Inflammatory macrophage (primary cell): Measurements from ENCODE around the gene ST6GALNAC2.
A peak's percentile ranks its signal among the peaks of the same experiment; 100 is the strongest.

Experiments used
- DNase-seq, 2 donors: peaks; one replicate each; pipeline ENCODE4 v3.0.0-alpha.2; 2020 to 2022

Gene ST6GALNAC2

DNA sequence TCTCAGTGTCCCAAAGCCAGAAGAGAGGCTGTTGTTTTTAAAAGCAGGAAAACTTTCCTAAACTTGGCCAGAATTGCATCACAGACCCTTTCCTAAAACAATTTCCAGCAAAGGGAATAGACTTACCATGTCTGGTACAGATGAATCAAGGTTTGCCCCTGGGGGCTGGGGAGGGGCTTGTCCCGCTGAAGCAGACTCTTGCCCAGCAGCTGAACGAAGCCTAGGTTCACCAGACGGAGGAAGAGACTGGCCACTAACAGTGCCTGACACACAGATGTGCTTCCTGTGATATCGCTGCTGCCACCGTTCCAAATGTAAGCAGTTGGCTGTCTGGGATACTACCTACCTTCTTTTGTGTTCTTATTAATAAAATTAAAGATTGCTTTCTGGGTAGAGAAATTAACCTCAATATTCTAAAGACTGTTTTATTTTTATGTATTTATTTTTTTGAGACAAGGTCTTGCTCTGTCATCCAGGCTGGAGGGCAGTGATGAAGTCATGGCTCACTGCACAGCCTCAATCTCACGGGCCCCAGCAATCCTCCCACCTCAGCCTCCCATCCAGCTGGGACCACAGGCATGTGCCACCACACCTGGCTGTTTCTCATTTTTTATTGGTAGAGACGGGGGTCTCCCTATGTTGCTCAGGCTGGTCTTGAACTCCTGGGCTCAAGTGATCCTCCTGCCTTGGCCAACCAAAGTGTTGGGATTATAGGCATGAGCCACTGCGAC is 32.3 kb downstream of the ST6GALNAC2 start:
- DNase-seq = no peak

DNA sequence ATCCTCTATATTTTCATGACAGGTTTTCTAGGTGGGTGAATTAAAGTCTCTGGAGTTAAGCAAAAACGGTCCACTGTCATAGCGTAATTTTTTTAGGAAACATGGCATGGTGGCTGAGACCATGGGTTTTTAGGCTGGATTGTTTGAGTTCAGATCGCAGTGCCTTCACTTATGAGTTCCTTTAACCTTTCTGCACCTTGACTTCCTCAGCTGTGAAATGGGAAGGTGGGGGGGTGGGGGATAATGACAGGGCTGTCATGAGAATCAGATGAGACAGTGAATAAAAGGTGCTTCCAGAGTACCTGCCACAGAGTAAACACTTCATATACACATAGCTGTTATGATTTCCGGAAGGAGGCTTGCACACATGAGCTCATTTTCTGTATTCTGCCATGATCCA is 34.0 kb downstream of the ST6GALNAC2 start:
- no peak for DNase-seq

DNA sequence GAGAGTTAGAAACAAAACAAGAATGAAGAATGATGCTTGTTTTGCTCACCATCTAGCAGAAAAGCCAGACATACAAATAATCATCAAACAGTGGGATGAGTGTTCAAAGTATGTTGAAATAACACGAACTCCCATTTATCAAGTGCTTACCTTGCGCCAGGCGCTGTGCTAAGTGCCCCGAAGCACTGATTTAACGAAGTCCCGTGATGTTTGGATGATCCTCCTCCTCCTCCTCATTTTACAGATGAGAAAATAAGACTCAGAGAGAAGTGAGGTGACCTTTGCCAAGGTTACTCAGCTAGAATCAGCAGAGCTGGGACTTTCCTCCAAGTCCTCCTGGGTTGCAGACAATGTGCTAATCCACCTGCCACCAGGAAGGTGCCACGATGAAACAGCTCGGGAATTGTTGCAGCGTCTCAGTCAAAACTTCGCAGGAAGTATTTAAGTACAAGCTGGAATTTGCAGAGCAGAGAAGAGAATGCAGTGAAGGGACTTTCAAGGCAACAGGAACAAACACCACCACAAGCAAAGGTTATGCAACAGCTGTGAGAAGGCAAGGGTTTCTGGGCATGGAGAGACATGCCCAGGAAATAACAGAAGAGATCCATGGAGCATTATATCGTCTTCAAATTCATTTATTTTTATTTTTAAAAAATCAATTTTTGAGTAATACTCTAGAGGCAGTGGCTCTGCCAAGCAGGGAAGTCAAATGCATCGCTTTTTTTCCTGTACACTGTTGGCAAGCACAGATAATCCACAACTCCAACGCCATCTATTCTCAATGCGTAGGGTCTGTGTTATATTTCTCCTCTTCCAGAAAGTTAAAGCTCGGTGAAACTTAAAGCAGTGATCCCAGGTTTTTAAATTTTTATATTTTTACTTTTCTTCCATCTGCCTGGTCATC is 34.7 kb downstream of the ST6GALNAC2 start:
- DNase-seq = peak; percentile 66 to 76

- DNase-seq = no peak
These were observed 36.1 kb downstream of the ST6GALNAC2 start for GRCh38 chr17:76549539-76549938.

DNA sequence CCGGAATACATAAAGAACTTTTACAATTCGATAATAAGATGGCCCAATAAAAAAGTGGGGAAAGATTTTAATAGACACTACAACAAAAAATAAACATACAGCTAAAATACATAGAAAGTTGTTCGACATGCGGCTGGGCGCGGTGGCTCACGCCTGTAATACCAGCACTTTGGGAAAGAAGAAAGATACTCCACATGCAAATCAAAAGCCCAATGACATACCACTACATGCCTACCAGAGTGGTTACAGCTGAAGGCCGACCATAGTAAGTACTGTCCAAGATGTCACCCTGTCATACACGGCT is 36.5 kb downstream of the ST6GALNAC2 start:
- no peak for DNase-seq

DNA sequence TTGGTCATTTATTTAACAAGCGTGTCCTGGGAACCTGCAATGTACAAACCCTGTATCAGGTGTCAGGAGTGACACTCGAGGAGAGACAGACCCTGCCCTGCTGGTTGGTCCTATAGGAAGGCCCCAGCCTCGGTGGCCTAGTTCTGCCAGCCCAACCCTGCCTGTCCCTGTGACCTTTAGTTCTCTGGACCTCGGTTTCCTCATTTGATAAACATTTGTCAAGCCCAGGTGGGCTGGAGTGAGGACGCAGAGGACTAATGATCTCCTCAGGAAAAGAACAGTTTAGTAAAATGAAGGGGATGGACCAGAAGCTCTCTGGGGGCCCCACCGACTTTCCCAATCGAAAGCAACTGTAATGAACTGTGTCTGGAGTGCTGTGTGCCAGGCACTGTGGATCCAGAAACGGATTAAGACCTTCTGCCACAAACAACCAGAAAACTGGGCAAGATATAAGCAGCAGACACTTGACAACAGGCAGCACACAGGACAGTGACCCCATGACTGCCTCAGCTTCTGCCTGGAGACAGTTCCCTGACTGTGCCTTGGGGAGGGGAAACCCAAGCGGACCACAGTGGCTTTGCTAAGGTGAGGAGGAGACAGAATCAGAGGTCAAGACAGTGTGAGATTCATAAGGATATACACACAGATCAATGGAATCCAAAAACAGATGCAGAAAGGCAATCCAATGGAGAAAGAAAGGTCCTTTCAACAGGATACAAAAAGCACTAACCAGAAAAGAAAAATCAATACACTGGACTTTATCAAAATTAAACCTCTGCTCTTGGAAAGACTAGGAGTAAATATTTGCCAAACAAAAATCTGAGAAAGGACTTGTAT is 37.1 kb downstream of the ST6GALNAC2 start:
- no peak for DNase-seq

- no peak for DNase-seq
These were observed 37.9 kb downstream of the ST6GALNAC2 start for GRCh38 chr17:76547642-76548202.

GRCh38 chr17:76547183-76547641 is 38.4 kb downstream of the ST6GALNAC2 start:
- peak; percentile 55 to 63 for DNase-seq

DNA sequence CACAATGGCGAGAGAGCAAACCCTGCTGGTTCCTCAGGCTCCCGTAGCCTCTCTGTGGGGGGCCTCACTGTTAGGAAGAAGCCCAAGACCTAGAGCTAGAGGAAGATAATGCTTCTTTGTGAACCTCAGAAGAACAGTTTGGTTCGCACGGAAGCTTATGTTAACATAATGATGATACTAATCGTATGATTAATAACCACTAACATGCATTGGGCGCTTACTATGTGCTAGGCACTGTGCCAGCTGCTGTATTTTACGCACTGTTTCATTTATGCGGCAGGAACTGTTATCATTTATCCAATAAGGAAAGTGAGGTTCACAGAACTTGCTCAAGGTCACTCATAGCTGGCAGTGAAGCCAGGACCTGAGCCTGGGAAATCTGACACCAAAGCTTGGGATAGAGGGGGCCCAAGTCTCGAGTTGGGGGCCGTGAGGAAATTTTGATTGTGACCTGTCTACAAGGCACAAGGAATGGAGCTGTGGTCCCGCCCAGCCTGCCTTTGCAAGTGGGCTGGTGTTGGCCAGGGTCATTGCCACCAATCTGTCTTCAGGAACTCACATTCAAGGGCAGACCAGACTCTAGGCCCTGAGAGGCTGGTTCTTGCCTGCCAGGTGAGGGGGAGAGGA is 39.0 kb downstream of the ST6GALNAC2 start:
- DNase-seq = no peak

- DNase-seq = no peak
These were observed 39.6 kb downstream of the ST6GALNAC2 start for GRCh38 chr17:76545918-76546555.

- no peak for DNase-seq
These were observed 40.9 kb downstream of the ST6GALNAC2 start for GRCh38 chr17:76544546-76545365.

DNA sequence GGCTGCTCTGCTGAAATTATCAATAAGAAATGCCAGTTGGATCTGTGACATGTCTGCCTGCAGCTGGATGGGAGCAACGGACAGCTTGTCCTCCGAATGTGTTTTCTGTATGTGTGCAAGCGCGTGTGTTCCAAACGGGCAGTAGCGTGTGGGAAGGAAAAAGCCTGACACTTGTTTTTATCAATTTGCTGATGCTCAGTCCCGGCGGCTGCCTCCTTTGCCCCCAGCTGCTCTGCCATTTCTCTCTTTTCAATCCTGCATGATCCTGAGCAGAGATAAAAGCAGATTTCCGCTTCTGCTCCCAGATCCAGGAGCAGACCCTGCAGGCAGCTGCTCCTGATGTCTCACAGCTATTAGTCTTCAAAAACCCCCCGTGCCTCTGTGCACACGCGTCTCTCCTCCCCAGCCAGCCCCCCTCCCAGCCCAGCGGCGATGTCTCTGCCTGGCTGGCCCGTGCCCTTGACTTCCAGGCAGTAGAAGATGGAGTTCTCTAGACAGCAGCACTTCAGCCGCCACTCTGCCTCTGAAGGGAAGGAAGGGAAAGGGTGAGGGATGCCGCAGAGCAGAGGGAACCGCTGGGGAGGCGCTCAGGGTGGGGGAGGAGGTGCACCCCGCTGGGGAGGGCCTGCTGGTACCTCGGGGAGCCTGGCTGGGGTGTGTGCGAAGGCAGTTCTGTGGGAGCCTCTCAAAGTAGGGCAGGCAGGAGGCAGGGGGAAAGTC is 41.7 kb downstream of the ST6GALNAC2 start:
- DNase-seq = no peak

GRCh38 chr17:76543482-76543825 is 42.2 kb downstream of the ST6GALNAC2 start:
- DNase-seq = no peak

GRCh38 chr17:76542984-76543383 is 42.7 kb downstream of the ST6GALNAC2 start:
- no peak for DNase-seq

DNA sequence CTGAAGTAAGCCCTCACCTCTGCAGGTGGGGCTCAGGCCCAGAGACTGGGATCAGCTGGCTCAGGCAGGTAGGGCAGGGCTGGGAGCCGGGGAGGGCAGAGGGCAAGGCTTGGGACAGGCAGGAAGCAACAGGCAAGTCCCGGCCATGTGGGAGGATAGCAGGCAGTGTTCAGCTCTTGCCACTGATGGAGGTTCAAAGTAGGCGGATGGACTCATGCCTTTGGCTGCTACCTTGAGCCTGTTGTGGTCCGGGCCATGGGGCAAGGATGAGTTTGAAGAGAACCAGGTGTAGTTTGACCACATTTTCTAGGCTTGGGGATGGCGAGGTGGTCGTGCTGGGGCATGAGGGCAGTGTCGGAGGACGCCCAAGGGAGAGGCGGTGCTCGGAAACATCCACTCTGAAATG is 43.1 kb downstream of the ST6GALNAC2 start:
- no peak for DNase-seq

- DNase-seq = no peak
These were observed 43.8 kb downstream of the ST6GALNAC2 start for GRCh38 chr17:76541739-76542454.

DNA sequence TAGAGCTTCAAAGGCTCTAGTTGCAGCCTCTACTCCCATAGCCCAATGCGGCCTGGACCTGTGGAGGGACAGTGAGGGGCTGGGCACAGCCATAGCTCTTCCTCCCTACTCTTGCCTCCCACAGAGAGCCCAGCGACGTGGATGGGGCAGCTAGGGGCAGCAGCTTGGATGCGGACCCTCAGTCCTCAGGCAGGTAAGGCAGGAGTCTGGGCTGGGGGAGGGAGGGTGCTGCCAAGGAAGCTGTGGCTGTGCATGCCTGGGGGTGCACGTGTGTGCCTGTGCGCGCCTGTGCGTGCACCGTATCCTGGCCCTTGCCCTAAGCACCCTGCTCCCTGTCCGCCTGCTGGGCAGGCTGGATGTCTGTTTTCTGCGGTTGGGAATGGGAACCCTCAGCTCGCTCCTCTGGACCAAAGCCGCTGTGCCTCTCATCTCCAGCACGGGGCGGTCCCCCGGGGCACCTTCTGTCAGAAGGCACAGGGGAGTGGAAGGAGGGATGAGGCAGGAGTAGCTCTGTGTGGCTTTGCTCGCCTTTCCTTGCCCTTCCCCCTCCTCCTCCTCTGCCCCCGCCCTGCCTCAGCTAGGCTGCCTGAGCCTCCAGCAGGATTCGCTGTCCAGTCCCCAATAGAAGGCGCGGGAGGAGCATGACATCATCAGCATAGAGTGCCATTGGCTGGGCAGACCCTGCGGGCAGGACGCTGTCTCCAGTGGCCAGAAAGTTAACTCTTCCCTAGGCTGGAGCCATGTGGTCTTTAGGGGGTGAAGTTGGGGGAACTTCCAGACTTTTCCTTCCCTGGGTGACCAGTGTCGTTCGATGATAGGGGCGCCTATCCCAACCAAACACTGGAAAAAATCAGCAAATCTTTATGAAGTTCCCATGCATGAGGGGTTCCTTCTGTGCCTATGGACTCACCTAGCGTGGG is 45.0 kb downstream of the ST6GALNAC2 start:
- DNase-seq = peak; percentile 87 to 88

DNA sequence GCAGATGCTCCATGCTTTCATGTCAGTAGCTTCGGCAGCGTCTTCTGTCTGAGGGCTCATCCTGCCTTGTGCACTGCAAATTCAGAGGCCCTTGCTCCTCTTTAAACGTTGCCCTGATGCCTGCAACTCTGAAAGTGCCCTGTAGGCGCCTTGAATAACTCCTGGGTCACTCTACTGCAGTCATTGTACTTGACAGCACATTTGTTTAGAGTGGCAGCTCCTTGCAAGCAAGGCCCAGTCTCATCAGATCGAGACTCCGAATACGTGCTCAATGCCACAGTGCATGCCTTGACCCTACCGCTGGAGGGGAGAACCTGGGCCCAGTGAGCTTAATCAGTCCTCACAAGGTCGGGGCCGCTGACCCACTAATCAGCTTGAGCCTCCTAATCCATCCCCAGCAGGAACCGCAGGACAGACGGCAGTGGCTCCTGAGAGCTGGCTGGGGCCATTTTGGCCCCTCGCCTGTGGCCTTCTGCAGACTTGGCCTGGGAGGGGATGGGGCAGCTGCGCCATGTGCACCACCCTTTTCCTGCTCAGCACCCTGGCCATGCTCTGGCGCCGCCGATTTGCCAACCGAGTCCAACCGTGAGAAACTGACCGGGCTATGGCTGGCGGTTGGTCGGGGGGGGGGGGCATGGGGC is 45.9 kb downstream of the ST6GALNAC2 start, which contains the start of gene PRCD:
TSS of gene PRCD (plus strand) at position 414 of the 641 bp plus-strand sequence. CDS start at position 512, 98 bp downstream.
- no peak for DNase-seq
